ELR (cell line): Measurements from ENCODE around the gene ONECUT2.
A peak's percentile ranks its signal among the peaks of the same experiment; 100 is the strongest.
"Not testable (repeated sequence)": the region's sequence is repeated elsewhere in the genome, so short reads cannot be mapped to it uniquely, and the experiment has no call there.

Experiments
- DNase-seq: peaks from one replicate; pipeline ENCODE4 v3.0.0-alpha.2; 2015; ENCODE audit warnings: low read depth

Gene ONECUT2

DNA sequence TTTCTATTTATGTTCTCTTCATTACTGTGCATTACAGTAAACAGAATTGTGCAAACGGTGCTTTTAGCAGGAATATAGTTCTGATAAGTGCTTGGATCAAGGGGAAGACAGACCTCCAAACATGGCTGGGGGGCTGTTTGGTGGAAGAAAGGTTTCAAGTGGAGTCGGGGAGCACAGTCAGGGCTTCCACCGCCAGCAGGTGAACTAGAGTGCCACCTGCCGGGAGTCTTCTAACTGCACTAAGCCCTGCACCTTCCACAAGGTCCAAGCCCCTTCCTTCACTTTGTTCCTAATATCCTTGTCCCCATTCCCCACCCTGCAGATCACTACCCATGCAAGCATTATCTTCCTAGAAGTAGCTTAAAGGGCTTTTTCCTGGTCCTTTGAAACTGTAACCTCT is 11.1 kb downstream of the ONECUT2 start:
- peak; percentile 45 for DNase-seq

DNA sequence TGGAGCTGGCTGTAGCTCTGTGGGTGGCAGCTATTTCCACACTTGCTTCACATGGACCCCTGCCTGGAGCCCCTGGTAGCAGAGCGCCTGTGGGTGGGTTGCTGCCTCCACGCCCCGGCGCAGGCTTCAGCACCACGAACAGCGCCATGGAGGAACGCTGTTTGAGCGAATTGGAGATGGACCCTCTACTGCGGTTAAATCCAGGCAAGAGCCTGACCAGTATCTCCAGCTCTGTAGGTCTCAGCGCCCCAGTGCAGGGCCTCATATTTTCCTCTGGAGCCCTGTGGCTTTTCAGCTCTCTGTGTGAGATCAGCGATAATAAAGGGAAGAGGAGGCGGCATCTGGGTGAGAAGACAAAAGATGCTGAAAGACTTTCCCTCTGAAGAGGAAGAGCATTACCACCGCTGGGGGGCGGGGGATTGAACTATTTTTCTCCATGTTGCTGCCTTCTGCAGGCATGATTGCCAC is 12.0 kb downstream of the ONECUT2 start:
- peak; percentile 37 for DNase-seq

DNA sequence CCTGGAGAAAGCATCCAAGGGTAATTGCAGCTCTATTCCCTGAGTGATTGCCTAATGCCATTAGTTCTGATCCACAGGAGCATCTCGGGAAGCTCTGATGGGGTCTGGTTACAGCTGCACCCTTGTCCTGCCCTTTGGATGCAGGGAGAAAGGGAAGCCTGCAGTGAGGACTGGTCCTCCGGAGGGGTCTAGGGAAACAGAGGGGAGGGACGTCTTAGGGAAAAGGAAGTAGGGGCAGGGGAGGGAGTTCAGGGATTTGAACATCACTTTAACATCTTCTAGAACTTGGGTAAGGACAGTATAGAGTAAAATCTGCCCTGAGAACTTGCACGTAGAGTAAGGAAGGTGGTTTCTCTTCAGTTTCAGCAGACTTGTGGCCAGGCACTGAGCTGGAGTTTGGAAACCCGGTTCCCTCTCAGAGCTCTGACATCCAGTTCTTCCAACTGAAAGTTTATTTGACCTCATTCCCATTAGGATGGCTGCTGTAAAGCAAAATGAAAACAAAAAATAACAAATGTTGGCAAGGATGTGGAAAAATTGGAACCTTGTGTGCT is 20.5 kb downstream of the ONECUT2 start:
- DNase-seq, result no peak

- DNase-seq, result no peak
Observed at GRCh38 chr18:57461652-57462269, 26.6 kb downstream of the ONECUT2 start.

GRCh38 chr18:57466307-57466706 is 31.1 kb downstream of the ONECUT2 start:
- DNase-seq, result no peak

GRCh38 chr18:57466745-57467409 is 31.7 kb downstream of the ONECUT2 start:
- DNase-seq, result peak; percentile 3

DNA sequence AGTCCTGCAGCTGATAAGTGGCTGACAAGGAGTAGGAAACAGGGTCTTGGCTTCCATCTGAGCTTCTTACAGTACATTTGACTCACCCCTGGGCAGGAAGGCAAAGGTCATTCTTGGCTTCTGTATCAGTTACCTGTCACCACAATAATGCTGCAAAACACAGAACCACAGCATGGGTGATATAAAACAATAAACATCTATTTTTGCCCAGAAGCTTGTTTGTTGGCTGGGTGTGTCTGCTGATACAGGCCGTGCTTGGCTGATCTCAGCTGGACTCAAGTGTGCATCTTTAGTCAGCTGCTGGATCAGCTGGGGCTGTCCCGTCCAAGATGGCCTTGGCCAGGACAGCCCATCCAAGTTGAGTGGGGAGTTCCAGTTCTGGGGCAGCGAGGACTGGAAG is 34.7 kb downstream of the ONECUT2 start:
- no peak for DNase-seq

GRCh38 chr18:57475408-57475807 is 40.2 kb downstream of the ONECUT2 start:
- no peak for DNase-seq

- no peak for DNase-seq
Observed at GRCh38 chr18:57475903-57476302, 40.7 kb downstream of the ONECUT2 start.

DNA sequence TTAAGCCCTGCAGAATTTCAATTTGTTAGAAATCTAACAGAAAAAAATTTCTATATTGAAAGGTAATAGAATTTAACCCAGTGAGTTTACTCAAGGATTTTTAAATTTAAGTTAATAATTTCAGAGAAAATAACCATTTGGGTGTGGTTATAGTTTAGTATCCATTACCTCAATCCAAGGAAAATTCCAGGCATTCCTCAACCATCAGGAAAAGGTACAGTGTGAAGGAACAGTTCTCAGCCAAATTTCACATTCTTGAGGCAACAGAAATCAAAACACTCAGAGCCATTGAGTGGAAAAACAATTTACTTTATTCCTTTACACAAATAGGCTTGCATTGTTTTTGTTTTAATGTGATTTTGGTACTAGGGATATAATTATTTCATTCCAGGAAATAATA is 45.6 kb downstream of the ONECUT2 start:
- DNase-seq, result no peak

GRCh38 chr18:57497372-57498294 is 62.5 kb downstream of the ONECUT2 start:
- DNase-seq, result peak; percentile 6

- no peak for DNase-seq
Observed at GRCh38 chr18:57498682-57499256, 63.6 kb downstream of the ONECUT2 start.

GRCh38 chr18:57502624-57503023 is 67.5 kb downstream of the ONECUT2 start:
- DNase-seq, result no peak

- no peak for DNase-seq
Observed at GRCh38 chr18:57505231-57505630, 70.1 kb downstream of the ONECUT2 start.

GRCh38 chr18:57516056-57516455 is 80.9 kb downstream of the ONECUT2 start:
- no peak for DNase-seq

DNA sequence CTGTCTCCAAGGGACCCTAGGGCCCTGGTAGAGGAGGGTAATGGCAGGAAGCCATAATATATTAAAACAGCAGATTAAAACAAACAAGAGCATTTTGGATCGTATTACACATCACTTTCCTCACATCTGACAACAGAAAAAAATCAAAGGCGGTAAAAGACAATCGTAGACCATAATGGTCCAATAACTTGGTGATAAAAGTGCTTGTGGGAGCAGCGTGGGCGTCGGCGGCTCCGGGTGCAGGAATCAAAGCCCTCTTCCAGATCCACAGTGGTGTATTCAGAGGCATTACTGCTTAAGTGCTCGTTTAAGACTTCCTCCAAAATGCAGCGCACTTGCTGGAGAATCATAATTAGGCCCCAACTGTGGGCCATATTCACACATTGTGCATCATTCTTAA is 83.4 kb downstream of the ONECUT2 start:
- DNase-seq, result no peak

- peak; percentile 13 for DNase-seq
Observed at GRCh38 chr18:57519668-57520424, 84.7 kb downstream of the ONECUT2 start.

- DNase-seq, result not testable (repeated sequence)
Observed at GRCh38 chr18:57522348-57522747, 87.2 kb downstream of the ONECUT2 start.

GRCh38 chr18:57523171-57523956 is 88.2 kb downstream of the ONECUT2 start:
- no peak for DNase-seq

DNA sequence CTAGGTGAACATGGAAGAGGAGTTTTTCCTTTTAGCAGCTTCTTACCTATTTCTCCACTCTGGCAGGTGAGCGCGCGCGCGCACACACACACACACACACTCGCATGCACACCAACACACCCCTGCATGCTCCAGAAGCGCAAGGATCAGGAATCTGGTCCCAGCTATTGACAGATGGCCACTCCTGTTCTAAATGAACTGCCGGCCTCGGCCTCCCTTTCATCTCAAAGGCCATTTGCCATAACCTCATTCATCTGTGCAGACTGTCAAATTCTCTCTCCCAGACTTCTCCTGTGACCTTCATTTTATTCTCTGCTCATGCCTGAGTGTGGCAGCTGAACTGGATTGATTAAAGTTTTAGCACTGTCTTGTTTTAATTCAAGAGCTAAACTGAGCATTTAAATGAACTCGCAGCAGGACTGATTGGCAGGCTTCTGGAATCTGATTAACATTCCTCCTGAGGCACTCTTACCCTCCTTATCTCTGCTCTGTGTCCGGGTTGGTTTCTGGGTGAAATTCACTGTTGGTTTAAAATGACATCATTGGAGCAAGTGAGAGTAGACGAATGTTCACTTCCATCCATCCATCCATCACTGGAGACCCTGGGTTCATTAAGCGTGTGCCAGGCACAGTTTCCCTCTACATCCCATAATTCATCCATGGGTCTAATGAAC is 92.5 kb downstream of the ONECUT2 start:
- no peak for DNase-seq
